Measurements from ENCODE around the gene HPSE2.

The HPSE2 gene

GRCh38 chr10:98646998-98647917 is 588.4 kb downstream of the HPSE2 start:
- DNase-seq (ENCODE audit: extremely low read depth, low read depth) = no peak
- no peak for TF ChIP-seq CTCF (IDR thresholded peaks at IDR 0.05; ENCODE audit: low read depth, low read length)

- DNase-seq (ENCODE audit: extremely low read depth, low read depth) = no peak
- TF ChIP-seq CTCF (IDR thresholded peaks at IDR 0.05; ENCODE audit: low read depth, low read length) = no peak
Observed at GRCh38 chr10:98644466-98644865, 591.2 kb downstream of the HPSE2 start.

- TF ChIP-seq CTCF (IDR thresholded peaks at IDR 0.05; ENCODE audit: low read depth, low read length) = no peak
- DNase-seq (ENCODE audit: extremely low read depth, low read depth) = no peak
Observed at GRCh38 chr10:98642281-98642680, 593.4 kb downstream of the HPSE2 start.

- DNase-seq (ENCODE audit: extremely low read depth, low read depth) = no peak
- no peak for TF ChIP-seq CTCF (IDR thresholded peaks at IDR 0.05; ENCODE audit: low read depth, low read length)
Observed at GRCh38 chr10:98638920-98639319, 596.7 kb downstream of the HPSE2 start.

GRCh38 chr10:98636921-98637329 is 598.7 kb downstream of the HPSE2 start:
- DNase-seq (ENCODE audit: extremely low read depth, low read depth) = no peak
- no peak for TF ChIP-seq CTCF (IDR thresholded peaks at IDR 0.05; ENCODE audit: low read depth, low read length)

- TF ChIP-seq CTCF (IDR thresholded peaks at IDR 0.05; ENCODE audit: low read depth, low read length) = no peak
- DNase-seq (ENCODE audit: extremely low read depth, low read depth) = no peak
Observed at GRCh38 chr10:98632456-98633150, 603.0 kb downstream of the HPSE2 start.

GRCh38 chr10:98628206-98628605 is 607.4 kb downstream of the HPSE2 start:
- DNase-seq (ENCODE audit: extremely low read depth, low read depth) = no peak
- TF ChIP-seq CTCF (IDR thresholded peaks at IDR 0.05; ENCODE audit: low read depth, low read length) = no peak
